ENCODE results near the gene ONECUT1.

- TF ChIP-seq, protein P1, sequence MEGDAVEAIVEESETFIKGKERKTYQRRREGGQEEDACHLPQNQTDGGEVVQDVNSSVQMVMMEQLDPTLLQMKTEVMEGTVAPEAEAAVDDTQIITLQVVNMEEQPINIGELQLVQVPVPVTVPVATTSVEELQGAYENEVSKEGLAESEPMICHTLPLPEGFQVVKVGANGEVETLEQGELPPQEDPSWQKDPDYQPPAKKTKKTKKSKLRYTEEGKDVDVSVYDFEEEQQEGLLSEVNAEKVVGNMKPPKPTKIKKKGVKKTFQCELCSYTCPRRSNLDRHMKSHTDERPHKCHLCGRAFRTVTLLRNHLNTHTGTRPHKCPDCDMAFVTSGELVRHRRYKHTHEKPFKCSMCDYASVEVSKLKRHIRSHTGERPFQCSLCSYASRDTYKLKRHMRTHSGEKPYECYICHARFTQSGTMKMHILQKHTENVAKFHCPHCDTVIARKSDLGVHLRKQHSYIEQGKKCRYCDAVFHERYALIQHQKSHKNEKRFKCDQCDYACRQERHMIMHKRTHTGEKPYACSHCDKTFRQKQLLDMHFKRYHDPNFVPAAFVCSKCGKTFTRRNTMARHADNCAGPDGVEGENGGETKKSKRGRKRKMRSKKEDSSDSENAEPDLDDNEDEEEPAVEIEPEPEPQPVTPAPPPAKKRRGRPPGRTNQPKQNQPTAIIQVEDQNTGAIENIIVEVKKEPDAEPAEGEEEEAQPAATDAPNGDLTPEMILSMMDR (conservative IDR thresholded peaks at IDR 0.05; ENCODE audit: low read length): no peak
- TF ChIP-seq EZH2phosphoT487 (IDR thresholded peaks at IDR 0.05; ENCODE audit: borderline replicate concordance, low read depth, low read length): no peak
Measured at GRCh38 chr15:52710708-52711389, 79.3 kb downstream of the ONECUT1 start.

All from OCI-LY7 (cell line).